A549 (cell line): Measurements from ENCODE around the gene TMEM125. TPM values are rescaled to one million over a fixed set of nuclear protein-coding genes. Genes with fewer than 3 reads are reported as not detected.

Experiments used
- ATAC-seq, 2 experiments: fragments of 200-7000 bp in 1 of 2; fragments of >200 bp in 1 of 2; cut with Nextera tagmentation in 1 of 2; cut with Tn5 transposase in 1 of 2; 3 replicates each; pipeline versions ENCODE4 v1.8.0 to v1.9.1; 2018 to 2020; ENCODE audit warnings: mild to moderate bottlenecking in 1 of 2, moderate library complexity in 1 of 2
- CTCF ChIA-PET: fragments of 300-600 bp; sonication (Branson Sonifier 250); formaldehyde crosslinking; extraction: SDS; loops from one replicate; lab custom pipeline; 2021; ENCODE audit warnings: antibody characterized with exemption, inconsistent platforms; lab: Yijun Ruan, JAX
- POLR2A ChIA-PET: fragments of 350-600 bp; formaldehyde crosslinking; extraction: SDS; loops from one replicate; lab custom pipeline; 2021; ENCODE audit warnings: antibody characterized with exemption, inconsistent platforms; lab: Yijun Ruan, JAX
- DNase-seq, 2 experiments: peaks; one replicate each; pipeline versions ENCODE4 v3.0.0 to v3.0.0-alpha.2; 2011 to 2016; ENCODE audit warnings: low read depth in 1 of 2, low spot score in 1 of 2
- FAIRE-seq: peaks from 2 replicates; lab custom pipeline; 2011; peaks lifted over from hg19 to GRCh38; lab: Jason Lieb, UNC
- H3K27ac ChIP-seq, 2 experiments: fragments of >200 bp; sonication (Bioruptor Twin); formaldehyde crosslinking; 3 replicates each; pipeline ENCODE4 v1.5.1; 2016 to 2017
- H3K4me1 ChIP-seq: fragments of >200 bp; sonication (Bioruptor Twin); formaldehyde crosslinking; 3 replicates; pipeline ENCODE4 v1.6.1; 2016
- H3K4me2 ChIP-seq: fragments of >200 bp; sonication (Bioruptor Twin); formaldehyde crosslinking; 3 replicates; pipeline ENCODE4 v1.6.1; 2016
- H3K4me3 ChIP-seq: fragments of >200 bp; sonication (Bioruptor Twin); formaldehyde crosslinking; 3 replicates; pipeline ENCODE4 v1.5.1; 2016
- H3K9me3 ChIP-seq: fragments of >200 bp; sonication (Bioruptor Twin); formaldehyde crosslinking; 3 replicates; pipeline ENCODE4 v1.6.1; 2016
- ATOH8 ChIP-seq: fragments of 250-450 bp; sonication (Bioruptor Pico); IDR thresholded peaks from 2 replicates; pipeline ENCODE4 v1.5.0; 2020; ENCODE audit warnings: low read depth, mild to moderate bottlenecking, moderate library complexity
- CBX2 ChIP-seq: fragments of 200-600 bp; sonication (generic); IDR thresholded peaks from 2 replicates; pipeline ENCODE4 v1.6.1; 2016; ENCODE audit warnings: low read depth, mild to moderate bottlenecking, borderline replicate concordance
- ELK1 ChIP-seq: fragments of 150-350 bp; IDR thresholded peaks from 2 replicates; pipeline ENCODE4 v1.6.1; 2014; ENCODE audit warnings: low read depth, mild to moderate bottlenecking, low read length
- EP300 ChIP-seq, 2 experiments: fragments of >200 bp; sonication (Bioruptor Twin); formaldehyde crosslinking; IDR thresholded peaks; 2 replicates in 1 of 2; 3 replicates in 1 of 2; pipeline ENCODE4 v1.6.1; 2016 to 2017
- FOSL2 ChIP-seq, 2 experiments: fragments of 450-650 bp in 1 of 2; fragments of >200 bp in 1 of 2; sonication (Bioruptor Twin) in 1 of 2; formaldehyde crosslinking; IDR thresholded peaks; 2 replicates each; pipeline versions ENCODE4 v1.5.0 to v1.6.1; 2016 to 2020; ENCODE audit warnings: mild to moderate bottlenecking in 1 of 2, moderate library complexity in 1 of 2
- FOXS1 ChIP-seq: fragments of 250-450 bp; sonication (Bioruptor Pico); IDR thresholded peaks from 2 replicates; pipeline ENCODE4 v1.5.0; 2020; ENCODE audit warnings: mild to moderate bottlenecking, moderate library complexity
- GATA3 ChIP-seq: IDR thresholded peaks from 2 replicates; pipeline ENCODE4 v1.6.1; 2012; ENCODE audit warnings: borderline replicate concordance
- HEYL ChIP-seq: fragments of 250-450 bp; sonication (Bioruptor Pico); IDR thresholded peaks from 2 replicates; pipeline ENCODE4 v1.8.0; 2021; ENCODE audit warnings: mild to moderate bottlenecking, moderate library complexity
- HOXB13 ChIP-seq: fragments of 250-450 bp; sonication (Bioruptor Pico); IDR thresholded peaks from 2 replicates; pipeline ENCODE4 v1.5.0; 2020; ENCODE audit warnings: low read depth, mild to moderate bottlenecking, moderate library complexity
- HOXB5 ChIP-seq: fragments of 250-450 bp; sonication (Bioruptor Pico); IDR thresholded peaks from 2 replicates; pipeline ENCODE4 v1.5.0; 2020; ENCODE audit warnings: mild to moderate bottlenecking, moderate library complexity
- JUNB ChIP-seq: fragments of >200 bp; sonication (Bioruptor Twin); formaldehyde crosslinking; IDR thresholded peaks from 2 replicates; pipeline ENCODE4 v1.6.1; 2016
- KDM5A ChIP-seq: fragments of 200-600 bp; sonication (generic); IDR thresholded peaks from 2 replicates; pipeline ENCODE4 v1.6.1; 2016; ENCODE audit warnings: antibody characterized with exemption, mild to moderate bottlenecking
- MYC ChIP-seq: IDR thresholded peaks from 2 replicates; pipeline ENCODE4 v1.6.1; 2012; ENCODE audit warnings: mild to moderate bottlenecking, inconsistent platforms, low read length, improper control_type of control experiment, borderline replicate concordance
- NFE2L2 ChIP-seq: fragments of 150-350 bp; conservative IDR thresholded peaks from 2 replicates; pipeline ENCODE4 v1.6.1; 2014; ENCODE audit warnings: low read length
- NR3C1 ChIP-seq: fragments of >200 bp; sonication (Bioruptor Twin); formaldehyde crosslinking; IDR thresholded peaks from 3 replicates; pipeline ENCODE4 v1.6.1; 2017
- RARB ChIP-seq: fragments of 250-450 bp; sonication (Bioruptor Pico); IDR thresholded peaks from 2 replicates; pipeline ENCODE4 v1.8.0; 2021; ENCODE audit warnings: mild to moderate bottlenecking, moderate library complexity
- RNF2 ChIP-seq: fragments of 200-600 bp; sonication (generic); IDR thresholded peaks from 2 replicates; pipeline ENCODE4 v1.6.1; 2016; ENCODE audit warnings: low read depth, mild to moderate bottlenecking, antibody characterized with exemption, moderate library complexity, borderline replicate concordance
- SMC3 ChIP-seq: fragments of >200 bp; sonication (Bioruptor Twin); formaldehyde crosslinking; IDR thresholded peaks from 3 replicates; pipeline ENCODE4 v1.6.1; 2018; ENCODE audit warnings: inconsistent platforms
- SREBF2 ChIP-seq: fragments of 450-650 bp; IDR thresholded peaks from 2 replicates; pipeline ENCODE4 v1.6.1; 2014; ENCODE audit warnings: mild to moderate bottlenecking, moderate library complexity
- ZFP36 ChIP-seq: fragments of 450-650 bp; IDR thresholded peaks from 2 replicates; pipeline ENCODE4 v1.6.1; 2014; ENCODE audit warnings: borderline replicate concordance; ENCODE audit not compliant: partially characterized antibody
- ZNF302 ChIP-seq: fragments of 250-450 bp; sonication (Bioruptor Pico); IDR thresholded peaks from 2 replicates; pipeline ENCODE4 v1.9.0; 2021; ENCODE audit warnings: inconsistent platforms, mild to moderate bottlenecking, moderate library complexity
- ZSCAN20 ChIP-seq: fragments of 250-450 bp; sonication (Bioruptor Pico); IDR thresholded peaks from 2 replicates; pipeline ENCODE4 v1.8.0; 2022; ENCODE audit warnings: mild to moderate bottlenecking, moderate library complexity
- WGBS: methylation state at CpG from one replicate; pipeline ENCODE4 v1.1.6; 2017; ENCODE audit errors: missing lambda C conversion rate; 5-methylcytosine and 5-hydroxymethylcytosine counted together
- polyA plus RNA-seq, 4 experiments: library from polyadenylated mRNA; depleted of rRNA in 3 of 4; stranded (reverse); fragments of >200 nt; fragmentation: RNase III in 1 of 4; extraction: RNeasy Plus Mini Kit Qiagen cat#74134 plus additional on column Dnase treatment in 1 of 4; gene quantifications; 2 replicates in 3 of 4; 3 replicates in 1 of 4; pipeline ENCODE4 v1.2.3, GENCODE V29; 2011 to 2017
- TF ChIP-seq, protein P1 (sequence below): fragments of >200 bp; sonication (Bioruptor Twin); formaldehyde crosslinking; IDR thresholded peaks from 2 replicates; pipeline ENCODE4 v1.6.1; 2016
- TF ChIP-seq, protein P2 (sequence below): IDR thresholded peaks from 2 replicates; pipeline ENCODE4 v1.6.1; 2012

TMEM125 gene
- polyA plus RNA-seq, 2 of the 4 experiments (the other 2 are of a cell fraction): not detected

- DNase-seq: no peak
- no peaks in the 10 kb centered on the region for H3K4me1 ChIP-seq
- no peak overlapping the region for H3K4me2 ChIP-seq
- H3K27ac ChIP-seq: no peak overlapping the region
- no peak for ATAC-seq
- no peaks in the 10 kb centered on the region for H3K9me3 ChIP-seq
- POLR2A ChIA-PET: no interaction called here
- no peak overlapping the region for H3K4me3 ChIP-seq
- TF ChIP-seq SMC3 (no peak), HOXB13 (CRISPR knock-in tag) (no peak), GATA3 (no peak), FOSL2 (IDR thresholded peaks at IDR 0.05) (no peak), FOSL2 (CRISPR knock-in tag; IDR thresholded peaks at IDR 0.05) (no peak), NFE2L2 (no peak), HEYL (CRISPR knock-in tag) (no peak), RNF2 (no peak), ZSCAN20 (CRISPR knock-in tag) (no peak), ZNF302 (CRISPR knock-in tag) (no peak), EP300 (IDR thresholded peaks at IDR 0.05) (no peak), CBX2 (no peak), ELK1 (no peak)
- TF ChIP-seq, protein P1, sequence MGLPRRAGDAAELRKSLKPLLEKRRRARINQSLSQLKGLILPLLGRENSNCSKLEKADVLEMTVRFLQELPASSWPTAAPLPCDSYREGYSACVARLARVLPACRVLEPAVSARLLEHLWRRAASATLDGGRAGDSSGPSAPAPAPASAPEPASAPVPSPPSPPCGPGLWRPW: no peak
- TF ChIP-seq, all 56 proteins: peak for 0
- CTCF ChIA-PET: interaction anchor here (0.5 kb wide), 1 partner anchor 57 kb away, joined by 3 read pairs; no protein-coding TSS in a partner anchor
- 80% methylated on average over 11 of the region's 19 CpGs for WGBS
- no peak for FAIRE-seq
Observed at GRCh38 chr1:43312212-43312623, 42.4 kb downstream of the TMEM125 start.

GRCh38 chr1:43312663-43313515 is 43.1 kb downstream of the TMEM125 start:
- H3K27ac ChIP-seq: no peak overlapping the region
- H3K4me2 ChIP-seq: no peak overlapping the region
- H3K9me3 ChIP-seq: no peaks in the 10 kb centered on the region
- WGBS: 79% methylated on average over 7 of the region's 24 CpGs
- POLR2A ChIA-PET: no interaction called here
- no peak for DNase-seq
- H3K4me3 ChIP-seq: no peak overlapping the region
- H3K4me1 ChIP-seq: no peaks in the 10 kb centered on the region
- no peak for FAIRE-seq
- TF ChIP-seq HOXB5 (CRISPR knock-in tag) (no peak), RARB (CRISPR knock-in tag) (no peak), NR3C1 (no peak), HOXB13 (CRISPR knock-in tag) (no peak), KDM5A (no peak), JUNB (no peak), MYC (no peak), ATOH8 (CRISPR knock-in tag) (no peak), FOXS1 (CRISPR knock-in tag) (no peak), RNF2 (no peak), ZFP36 (no peak), SREBF2 (no peak)
- TF ChIP-seq, protein P2, sequence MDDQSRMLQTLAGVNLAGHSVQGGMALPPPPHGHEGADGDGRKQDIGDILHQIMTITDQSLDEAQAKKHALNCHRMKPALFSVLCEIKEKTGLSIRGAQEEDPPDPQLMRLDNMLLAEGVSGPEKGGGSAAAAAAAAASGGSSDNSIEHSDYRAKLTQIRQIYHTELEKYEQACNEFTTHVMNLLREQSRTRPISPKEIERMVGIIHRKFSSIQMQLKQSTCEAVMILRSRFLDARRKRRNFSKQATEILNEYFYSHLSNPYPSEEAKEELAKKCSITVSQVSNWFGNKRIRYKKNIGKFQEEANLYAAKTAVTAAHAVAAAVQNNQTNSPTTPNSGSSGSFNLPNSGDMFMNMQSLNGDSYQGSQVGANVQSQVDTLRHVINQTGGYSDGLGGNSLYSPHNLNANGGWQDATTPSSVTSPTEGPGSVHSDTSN: no peak
- TF ChIP-seq, all 56 proteins: peak for 0
- CTCF ChIA-PET: no interaction called here
- no peak for ATAC-seq
